H9 (cell line): ENCODE data around the gene CHTOP. TPM values are rescaled to one million over a fixed set of nuclear protein-coding genes. Genes with fewer than 3 reads are reported as not detected.

Source experiments
- DNase-seq: peaks from one replicate; pipeline ENCODE4 v3.0.0-alpha.2; 2017
- H2AFZ ChIP-seq: one replicate; pipeline ENCODE4 v1.6.1; 2013; ENCODE audit warnings: mild to moderate bottlenecking, low read length, control low read depth, moderate library complexity
- H2AK5ac ChIP-seq: 2 replicates; pipeline ENCODE4 v1.6.1; 2013; ENCODE audit warnings: low read length, control low read depth, mixed read lengths; ENCODE audit not compliant: insufficient read length
- H2BK120ac ChIP-seq: one replicate; pipeline ENCODE4 v1.6.1; 2013; ENCODE audit warnings: low read depth, mild to moderate bottlenecking, low read length, control low read depth, inconsistent platforms; ENCODE audit not compliant: poor library complexity, severe bottlenecking
- H2BK12ac ChIP-seq: 2 replicates; pipeline ENCODE4 v1.6.1; 2013; ENCODE audit warnings: low read length, control low read depth, mixed read lengths, low read depth; ENCODE audit not compliant: insufficient read length
- H2BK15ac ChIP-seq: 2 replicates; pipeline ENCODE4 v1.6.1; 2013; ENCODE audit warnings: low read depth, low read length, control low read depth
- H2BK20ac ChIP-seq: one replicate; pipeline ENCODE4 v1.6.1; 2013; ENCODE audit warnings: low read depth, mild to moderate bottlenecking, low read length, control low read depth, inconsistent platforms; ENCODE audit not compliant: poor library complexity, severe bottlenecking
- H2BK5ac ChIP-seq: 2 replicates; pipeline ENCODE4 v1.6.1; 2013; ENCODE audit warnings: low read length, control low read depth, mixed read lengths; ENCODE audit not compliant: insufficient read length
- H3K14ac ChIP-seq: 2 replicates; pipeline ENCODE4 v1.6.1; 2013; ENCODE audit warnings: low read length, control low read depth; ENCODE audit not compliant: insufficient read depth
- H3K18ac ChIP-seq: 2 replicates; pipeline ENCODE4 v1.6.1; 2013; ENCODE audit warnings: low read depth, mild to moderate bottlenecking, mixed read lengths, low read length, control low read depth; ENCODE audit not compliant: insufficient read length
- H3K23ac ChIP-seq: 2 replicates; pipeline ENCODE4 v1.6.1; 2013; ENCODE audit warnings: low read length, control low read depth, mixed read lengths, low read depth; ENCODE audit not compliant: insufficient read length
- H3K23me2 ChIP-seq: 2 replicates; pipeline ENCODE4 v1.6.1; 2013; ENCODE audit warnings: low read depth, mild to moderate bottlenecking, mixed read lengths, low read length, control low read depth; ENCODE audit not compliant: insufficient read length, poor library complexity, severe bottlenecking
- H3K27ac ChIP-seq: 2 replicates; pipeline ENCODE4 v1.5.1; 2013; ENCODE audit warnings: low read length, control low read depth, mixed read lengths, low read depth; ENCODE audit not compliant: insufficient read length
- H3K27me3 ChIP-seq: 2 replicates; pipeline ENCODE4 v1.6.1; 2013; ENCODE audit warnings: low read length, control low read depth, inconsistent platforms; ENCODE audit not compliant: insufficient read depth
- H3K4ac ChIP-seq: 2 replicates; pipeline ENCODE4 v1.6.1; 2013; ENCODE audit warnings: low read depth, mild to moderate bottlenecking, control low read depth, inconsistent platforms, low read length, moderate library complexity
- H3K4me1 ChIP-seq: 2 replicates; pipeline ENCODE4 v1.6.1; 2013; ENCODE audit warnings: low read length, control low read depth, inconsistent platforms; ENCODE audit not compliant: insufficient read depth
- H3K4me2 ChIP-seq: 2 replicates; pipeline ENCODE4 v1.6.1; 2013; ENCODE audit warnings: low read length, control low read depth, mixed read lengths; ENCODE audit not compliant: insufficient read length, insufficient read depth
- H3K56ac ChIP-seq: 2 replicates; pipeline ENCODE4 v1.6.1; 2013; ENCODE audit warnings: low read depth, mild to moderate bottlenecking, mixed read lengths, low read length, control low read depth; ENCODE audit not compliant: insufficient read length
- H3K79me1 ChIP-seq: 2 replicates; pipeline ENCODE4 v1.6.1; 2013; ENCODE audit warnings: low read depth, mild to moderate bottlenecking, moderate library complexity, low read length, control low read depth, inconsistent platforms; ENCODE audit not compliant: insufficient read depth, poor library complexity, severe bottlenecking
- H3K79me2 ChIP-seq: 2 replicates; pipeline ENCODE4 v1.6.1; 2013; ENCODE audit warnings: low read length, control low read depth, inconsistent platforms; ENCODE audit not compliant: insufficient read depth
- H3K9ac ChIP-seq: 2 replicates; pipeline ENCODE4 v1.6.1; 2013; ENCODE audit warnings: low read length, control low read depth, mixed read lengths; ENCODE audit not compliant: insufficient read length; ENCODE audit errors: extremely low read depth
- H3K9me3 ChIP-seq: one replicate; pipeline ENCODE4 v1.6.1; 2013; ENCODE audit warnings: low read depth, low read length, inconsistent platforms; ENCODE audit not compliant: control insufficient read depth
- H3T11ph ChIP-seq: one replicate; pipeline ENCODE4 v1.6.1; 2013; ENCODE audit warnings: mild to moderate bottlenecking, low read length, control low read depth, inconsistent platforms
- H4K20me1 ChIP-seq: one replicate; pipeline ENCODE4 v1.6.1; 2013; ENCODE audit not compliant: control insufficient read depth, insufficient read length, insufficient read depth
- H4K5ac ChIP-seq: 2 replicates; pipeline ENCODE4 v1.6.1; 2013; ENCODE audit warnings: low read depth, mild to moderate bottlenecking, mixed read lengths, low read length, control low read depth; ENCODE audit not compliant: insufficient read length
- H4K8ac ChIP-seq: replicated peaks from 2 replicates; pipeline ENCODE4 v1.6.1; 2013; ENCODE audit warnings: low read length, control low read depth, mixed read lengths, low read depth; ENCODE audit not compliant: insufficient read length
- H4K91ac ChIP-seq: 2 replicates; pipeline ENCODE4 v1.6.1; 2013; ENCODE audit warnings: low read depth, mild to moderate bottlenecking, moderate library complexity, mixed read lengths, low read length, control low read depth; ENCODE audit not compliant: insufficient read length
- H3K27ac Mint-ChIP-seq, 3 experiments: 2 replicates in 2 of 3; 3 replicates in 1 of 3; pipeline ENCODE4 v1.8.0; 2020 to 2021; ENCODE audit warnings: mixed read lengths in 3 of 3, mild to moderate bottlenecking in 1 of 3, moderate library complexity in 1 of 3
- H3K27me3 Mint-ChIP-seq: 2 replicates; pipeline ENCODE4 v1.8.0; 2021; ENCODE audit warnings: low read depth, mild to moderate bottlenecking, moderate library complexity, mixed read lengths
- H3K36me3 Mint-ChIP-seq, 3 experiments: 2 replicates in 2 of 3; 3 replicates in 1 of 3; pipeline ENCODE4 v1.8.0; 2020 to 2021; ENCODE audit warnings: low read depth in 3 of 3, mixed read lengths in 3 of 3; ENCODE audit not compliant: insufficient read depth in 1 of 3
- H3K4me1 Mint-ChIP-seq, 2 experiments: 2 replicates each; pipeline ENCODE4 v1.8.0; 2020; ENCODE audit warnings: mixed read lengths in 2 of 2
- H3K4me3 Mint-ChIP-seq, 2 experiments: 2 replicates in 1 of 2; 3 replicates in 1 of 2; pipeline ENCODE4 v1.8.0; 2020 to 2021; ENCODE audit warnings: mild to moderate bottlenecking in 2 of 2, mixed read lengths in 2 of 2, moderate library complexity in 1 of 2
- H3K9me3 Mint-ChIP-seq, 2 experiments: 2 replicates in 1 of 2; 3 replicates in 1 of 2; pipeline ENCODE4 v1.8.0; 2020; ENCODE audit warnings: mild to moderate bottlenecking in 2 of 2, mixed read lengths in 2 of 2, moderate library complexity in 1 of 2
- WGBS: extraction: QIAGEN DNeasy Blood & Tissue Kit; methylation state at CpG from one replicate; pipeline ENCODE4 v1.1.7; 2013; ENCODE audit warnings: missing lambda C conversion rate, low lambda C conversion rate, mixed read lengths; ENCODE audit not compliant: insufficient read length; ENCODE audit errors: extremely low coverage; 5-methylcytosine and 5-hydroxymethylcytosine counted together
- total RNA-seq: library from RNA; stranded (reverse); gene quantifications from 2 replicates; pipeline ENCODE4 v1.2.1, GENCODE V29; 2021
- TF ChIP-seq, protein P1 (sequence below): fragments of 200-600 bp; sonication (generic); conservative IDR thresholded peaks from 3 replicates; pipeline ENCODE4 v1.8.0; 2021; ENCODE audit warnings: antibody characterized with exemption, mild to moderate bottlenecking

The CHTOP gene
- total RNA-seq, 1 experiment from 2014 or later = 126 TPM

- Mint-ChIP-seq H3K4me3 (peak overlapping the region in 1 of 2 experiments; percentile 47; a peak in 2 of 5 replicates), H3K27me3 (peaks cover 4% of the 10 kb centered on the region; the same call in 1 of the 2 replicates), H3K27ac (peak overlapping the region; percentile 35 to 90 (median 57); a peak in 6 of 7 replicates), H3K9me3 (no peaks in the 10 kb centered on the region), H3K36me3 (peaks cover 26 to 50% (median 48%) of the 10 kb centered on the region in 3 experiments; a peak in 6 of 7 replicates), H3K4me1 (peaks cover 6% of the 10 kb centered on the region in 2 experiments)
- Histone ChIP-seq H3K4ac (no peak overlapping the region), H4K5ac (no peak overlapping the region), H2BK15ac (no peak overlapping the region), H3K27me3 (no peaks in the 10 kb centered on the region), H3K23ac (no peak overlapping the region), H3K14ac (no peak overlapping the region), H3K79me2 (no peaks in the 10 kb centered on the region), H2BK20ac (no peak overlapping the region), H2AK5ac (no peak overlapping the region), H2AFZ (no peak overlapping the region), H3K27ac (no peak overlapping the region), H3T11ph (no peak overlapping the region), H3K4me2 (no peak overlapping the region), H3K79me1 (peaks cover 4% of the 10 kb centered on the region), H4K20me1 (no peaks in the 10 kb centered on the region), H4K8ac (no peak overlapping the region), H4K91ac (no peak overlapping the region), H3K4me1 (no peaks in the 10 kb centered on the region), H3K9me3 (no peaks in the 10 kb centered on the region), H3K56ac (no peak overlapping the region), H3K23me2 (no peaks in the 10 kb centered on the region), H3K9ac (no peak overlapping the region), H2BK5ac (no peak overlapping the region), H2BK120ac (no peak overlapping the region), H2BK12ac (no peak overlapping the region), H3K18ac (no peak overlapping the region)
- WGBS = no CpG with 5 or more reads among the region's 5 CpGs
- DNase-seq = no peak
- TF ChIP-seq, protein P1, sequence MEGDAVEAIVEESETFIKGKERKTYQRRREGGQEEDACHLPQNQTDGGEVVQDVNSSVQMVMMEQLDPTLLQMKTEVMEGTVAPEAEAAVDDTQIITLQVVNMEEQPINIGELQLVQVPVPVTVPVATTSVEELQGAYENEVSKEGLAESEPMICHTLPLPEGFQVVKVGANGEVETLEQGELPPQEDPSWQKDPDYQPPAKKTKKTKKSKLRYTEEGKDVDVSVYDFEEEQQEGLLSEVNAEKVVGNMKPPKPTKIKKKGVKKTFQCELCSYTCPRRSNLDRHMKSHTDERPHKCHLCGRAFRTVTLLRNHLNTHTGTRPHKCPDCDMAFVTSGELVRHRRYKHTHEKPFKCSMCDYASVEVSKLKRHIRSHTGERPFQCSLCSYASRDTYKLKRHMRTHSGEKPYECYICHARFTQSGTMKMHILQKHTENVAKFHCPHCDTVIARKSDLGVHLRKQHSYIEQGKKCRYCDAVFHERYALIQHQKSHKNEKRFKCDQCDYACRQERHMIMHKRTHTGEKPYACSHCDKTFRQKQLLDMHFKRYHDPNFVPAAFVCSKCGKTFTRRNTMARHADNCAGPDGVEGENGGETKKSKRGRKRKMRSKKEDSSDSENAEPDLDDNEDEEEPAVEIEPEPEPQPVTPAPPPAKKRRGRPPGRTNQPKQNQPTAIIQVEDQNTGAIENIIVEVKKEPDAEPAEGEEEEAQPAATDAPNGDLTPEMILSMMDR = no peak
Measured at GRCh38 chr1:153646672-153647345, 12.9 kb downstream of the CHTOP start.
